22Rv1 (cell line): ENCODE results near the gene FMO3.

Experiments used
- CTCF ChIP-seq: fragments of 450-650 bp; IDR thresholded peaks from 2 replicates; pipeline ENCODE4 v1.5.1; 2017; ENCODE audit warnings: mild to moderate bottlenecking
- ZFX ChIP-seq: fragments of 450-650 bp; IDR thresholded peaks from 2 replicates; pipeline ENCODE4 v1.6.1; 2017; ENCODE audit warnings: antibody characterized with exemption, borderline replicate concordance

GRCh38 chr1:171083222-171083621, 7.5 kb upstream of the FMO3 start:
- no peak for TF ChIP-seq CTCF
- TF ChIP-seq ZFX: no peak
